Activated CD8-positive, alpha-beta T cell treated with anti-CD3 and anti-CD28 coated beads for 36 hours (primary cell): ENCODE results near the gene SLC22A4. TPM values are rescaled to one million over a fixed set of nuclear protein-coding genes. Genes with fewer than 3 reads are reported as not detected.

Experiments
- ATAC-seq: fragments of 200-7000 bp; cut with Tn5 transposase; one replicate; pipeline ENCODE4 v1.10.0; 2021; ENCODE audit warnings: mild to moderate bottlenecking, moderate library complexity
- CTCF ChIA-PET: fragments of 350-600 bp; sonication (Branson Sonifier 250); formaldehyde crosslinking; loops from one replicate; lab custom pipeline; 2021; ENCODE audit warnings: antibody characterized with exemption; lab: Charles Lee
- POLR2A ChIA-PET: fragments of 350-600 bp; sonication (Branson Sonifier 250); formaldehyde crosslinking; loops from one replicate; lab custom pipeline; 2021; ENCODE audit warnings: antibody characterized with exemption; lab: Charles Lee
- DNase-seq: peaks from one replicate; pipeline ENCODE4 v3.0.0-alpha.2; 2020
- H3K27ac Mint-ChIP-seq: one replicate; pipeline ENCODE4 v1.8.0; 2021; ENCODE audit warnings: mild to moderate bottlenecking, mixed read lengths
- H3K27me3 Mint-ChIP-seq: one replicate; pipeline ENCODE4 v1.8.0; 2021; ENCODE audit warnings: mixed read lengths
- H3K36me3 Mint-ChIP-seq: one replicate; pipeline ENCODE4 v1.8.0; 2021; ENCODE audit warnings: low read depth, mixed read lengths
- H3K4me1 Mint-ChIP-seq: one replicate; pipeline ENCODE4 v1.8.0; 2021; ENCODE audit warnings: low read depth, mixed read lengths
- H3K4me3 Mint-ChIP-seq: one replicate; pipeline ENCODE4 v1.8.0; 2021; ENCODE audit warnings: mild to moderate bottlenecking, moderate library complexity, mixed read lengths
- H3K9me3 Mint-ChIP-seq: one replicate; pipeline ENCODE4 v1.8.0; 2021; ENCODE audit warnings: mixed read lengths
- intact Hi-C: fragments of 100-400 bp; cut with micrococcal nuclease; formaldehyde crosslinking; loops from one replicate; pipeline ENCODE4 v1.10.0; 2022
- total RNA-seq, 2 experiments: library from RNA; stranded (reverse); gene quantifications; one replicate each; pipeline ENCODE4 v1.2.3, GENCODE V29; 2021
- TF ChIP-seq, protein P1 (sequence below): fragments of 200-600 bp; IDR thresholded peaks from one replicate; pipeline ENCODE4 v1.8.0; 2022; ENCODE audit warnings: antibody characterized with exemption, mild to moderate bottlenecking

Gene SLC22A4
- total RNA-seq, 2 experiments from 2014 or later = 0.74 to 0.88 TPM

DNA sequence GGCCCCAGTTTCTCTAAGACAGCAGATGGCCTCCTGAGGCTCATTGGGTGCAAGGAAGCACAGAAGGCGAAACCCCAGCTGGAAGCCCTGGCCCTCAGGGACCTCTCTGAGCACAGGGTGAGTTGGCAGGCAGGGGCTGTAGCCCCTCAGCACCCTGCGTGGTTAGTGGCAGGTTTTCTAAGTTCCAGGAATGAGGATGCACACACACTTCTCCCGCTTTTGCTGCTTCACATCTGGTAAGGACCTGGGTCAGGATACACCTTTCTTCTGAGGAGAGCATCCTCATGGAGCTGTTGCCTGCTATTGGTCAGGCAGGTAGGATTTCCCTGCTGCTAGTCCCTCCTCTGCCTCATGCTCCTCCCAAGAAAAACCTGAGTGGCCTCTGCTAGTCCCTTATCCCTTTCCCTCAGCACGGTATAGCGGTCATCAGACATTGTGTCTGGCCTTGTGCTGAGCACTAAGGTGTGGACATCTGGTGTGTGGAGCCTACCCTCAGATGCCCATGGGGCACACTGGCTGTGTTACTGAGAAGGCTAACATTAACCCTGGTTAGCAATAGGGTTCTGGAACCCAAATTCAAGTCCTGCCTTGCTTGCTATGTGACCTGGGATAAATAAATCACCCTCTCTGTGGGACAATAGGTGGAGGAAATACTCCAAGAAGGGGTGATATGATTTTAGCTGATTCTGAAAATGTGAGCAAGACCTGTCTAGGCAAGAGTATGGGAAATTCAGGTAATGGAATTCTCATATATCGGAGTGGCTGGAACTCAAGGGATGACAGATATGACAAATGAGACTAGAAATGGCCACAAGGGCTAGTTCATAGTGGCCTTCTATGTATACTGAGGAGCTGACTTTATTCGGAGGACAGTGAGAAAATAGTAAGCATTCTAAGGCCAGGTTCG lies 1.6 kb downstream of the SLC22A4 start:
- POLR2A ChIA-PET = interaction anchor here (0.6 kb wide), 1 partner anchor 447 kb away, joined by 3 read pairs; no protein-coding TSS in a partner anchor
- Mint-ChIP-seq H3K27ac (peak overlapping the region; percentile 84), H3K9me3 (no peaks in the 10 kb centered on the region), H3K27me3 (peaks cover 2% of the 10 kb centered on the region), H3K4me3 (peak overlapping the region; percentile 87), H3K36me3 (no peaks in the 10 kb centered on the region), H3K4me1 (peaks cover 21% of the 10 kb centered on the region)
- no peak for DNase-seq
- TF ChIP-seq, protein P1, sequence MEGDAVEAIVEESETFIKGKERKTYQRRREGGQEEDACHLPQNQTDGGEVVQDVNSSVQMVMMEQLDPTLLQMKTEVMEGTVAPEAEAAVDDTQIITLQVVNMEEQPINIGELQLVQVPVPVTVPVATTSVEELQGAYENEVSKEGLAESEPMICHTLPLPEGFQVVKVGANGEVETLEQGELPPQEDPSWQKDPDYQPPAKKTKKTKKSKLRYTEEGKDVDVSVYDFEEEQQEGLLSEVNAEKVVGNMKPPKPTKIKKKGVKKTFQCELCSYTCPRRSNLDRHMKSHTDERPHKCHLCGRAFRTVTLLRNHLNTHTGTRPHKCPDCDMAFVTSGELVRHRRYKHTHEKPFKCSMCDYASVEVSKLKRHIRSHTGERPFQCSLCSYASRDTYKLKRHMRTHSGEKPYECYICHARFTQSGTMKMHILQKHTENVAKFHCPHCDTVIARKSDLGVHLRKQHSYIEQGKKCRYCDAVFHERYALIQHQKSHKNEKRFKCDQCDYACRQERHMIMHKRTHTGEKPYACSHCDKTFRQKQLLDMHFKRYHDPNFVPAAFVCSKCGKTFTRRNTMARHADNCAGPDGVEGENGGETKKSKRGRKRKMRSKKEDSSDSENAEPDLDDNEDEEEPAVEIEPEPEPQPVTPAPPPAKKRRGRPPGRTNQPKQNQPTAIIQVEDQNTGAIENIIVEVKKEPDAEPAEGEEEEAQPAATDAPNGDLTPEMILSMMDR = no peak
- CTCF ChIA-PET = interaction anchor here (1.2 to 1.8 kb wide), 2 partner anchors 20 to 58 kb away, joined by 3 to 5 read pairs; no protein-coding TSS in a partner anchor
- no peak for ATAC-seq
- intact Hi-C loops = no loop called here

DNA sequence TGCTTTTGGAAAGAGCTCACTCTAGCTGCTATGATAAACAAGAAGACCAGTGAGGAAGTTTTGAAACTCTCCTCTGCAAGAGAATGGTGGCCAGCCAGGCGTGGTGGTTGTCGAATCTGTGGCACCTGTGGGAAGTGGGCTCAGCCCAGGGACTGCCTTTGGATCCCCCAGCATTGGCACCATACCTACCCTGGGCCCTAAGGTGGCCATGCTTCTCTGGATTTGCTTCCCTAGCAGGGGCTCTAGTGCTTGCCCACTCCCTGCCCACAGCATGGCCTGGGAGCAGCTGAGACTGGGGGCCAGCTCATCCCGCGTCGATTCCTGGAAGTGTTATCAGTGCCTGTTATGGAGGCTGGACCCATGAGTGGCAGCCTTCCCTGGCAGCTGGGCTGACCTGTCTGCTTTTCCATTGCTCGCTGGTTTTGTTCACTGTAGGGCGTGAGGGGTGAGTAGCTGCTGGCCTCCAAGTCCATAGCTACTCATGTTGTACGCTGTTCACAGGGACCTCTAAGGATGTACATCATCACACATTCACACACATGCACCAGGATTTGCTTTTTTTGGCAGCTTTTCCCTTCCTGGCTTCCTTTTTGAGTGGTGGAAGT lies 2.3 kb downstream of the SLC22A4 start:
- no peaks in the 10 kb centered on the region for H3K9me3 Mint-ChIP-seq
- no peak overlapping the region for H3K4me3 Mint-ChIP-seq
- intact Hi-C loops = no loop called here
- H3K4me1 Mint-ChIP-seq = peaks cover 21% of the 10 kb centered on the region
- ChIA-PET POLR2A (interaction anchor here (0.6 kb wide), 1 partner anchor 446 kb away, joined by 3 read pairs; no protein-coding TSS in a partner anchor), CTCF (interaction anchor here (1.2 to 1.8 kb wide), 2 partner anchors 19 to 59 kb away, joined by 3 to 5 read pairs; no protein-coding TSS in a partner anchor)
- no peaks in the 10 kb centered on the region for H3K27me3 Mint-ChIP-seq
- TF ChIP-seq, protein P1 = no peak
- no peak overlapping the region for H3K27ac Mint-ChIP-seq
- no peak for DNase-seq
- no peak for ATAC-seq
- no peaks in the 10 kb centered on the region for H3K36me3 Mint-ChIP-seq

DNA sequence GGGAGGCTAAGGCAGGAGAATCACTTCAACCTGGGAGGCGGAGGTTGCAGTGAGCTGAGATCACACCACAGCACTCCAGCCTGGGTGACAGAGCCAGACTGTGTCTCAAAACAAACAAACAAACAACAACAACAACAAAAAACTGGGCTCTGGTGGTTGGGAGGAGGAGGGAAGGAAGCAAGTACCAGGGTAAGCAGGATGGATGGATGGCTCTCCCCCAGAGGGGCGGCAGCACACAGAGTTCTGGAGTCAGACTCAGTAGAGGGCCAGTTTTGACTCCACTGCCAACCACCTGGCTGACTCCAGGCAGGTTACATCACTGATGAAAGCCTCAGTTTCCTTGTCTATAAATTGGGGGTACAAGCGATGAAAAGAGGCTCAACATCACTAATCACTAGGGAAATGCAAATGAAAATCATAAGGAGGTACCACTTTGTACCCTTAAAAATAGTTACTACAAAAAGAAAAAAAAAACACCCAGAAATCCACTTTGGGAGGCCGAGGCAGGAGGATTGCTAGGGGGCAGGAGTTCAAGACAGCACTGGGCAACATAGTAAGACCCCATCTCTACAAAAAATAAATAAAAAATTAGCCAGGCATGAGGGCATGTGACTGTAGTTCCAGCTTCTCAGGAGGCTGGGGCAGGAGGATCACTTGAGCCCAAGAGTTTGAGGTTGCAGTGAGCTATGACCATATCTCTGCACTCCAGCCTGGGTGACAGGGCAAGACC lies 3.2 kb downstream of the SLC22A4 start:
- ChIA-PET CTCF (interaction anchor here (1.2 to 1.8 kb wide), 2 partner anchors 18 to 59 kb away, joined by 3 to 5 read pairs; no protein-coding TSS in a partner anchor), POLR2A (interaction anchor here (0.9 kb wide), 1 partner anchor 200 kb away, joined by 3 read pairs; no protein-coding TSS in a partner anchor)
- H3K9me3 Mint-ChIP-seq = no peaks in the 10 kb centered on the region
- H3K27me3 Mint-ChIP-seq = no peaks in the 10 kb centered on the region
- H3K4me3 Mint-ChIP-seq = no peak overlapping the region
- TF ChIP-seq, protein P1 = no peak
- intact Hi-C loops = no loop called here
- H3K36me3 Mint-ChIP-seq = no peaks in the 10 kb centered on the region
- H3K27ac Mint-ChIP-seq = no peak overlapping the region
- H3K4me1 Mint-ChIP-seq = peaks cover 21% of the 10 kb centered on the region
- ATAC-seq (no peak), DNase-seq (no peak)

DNA sequence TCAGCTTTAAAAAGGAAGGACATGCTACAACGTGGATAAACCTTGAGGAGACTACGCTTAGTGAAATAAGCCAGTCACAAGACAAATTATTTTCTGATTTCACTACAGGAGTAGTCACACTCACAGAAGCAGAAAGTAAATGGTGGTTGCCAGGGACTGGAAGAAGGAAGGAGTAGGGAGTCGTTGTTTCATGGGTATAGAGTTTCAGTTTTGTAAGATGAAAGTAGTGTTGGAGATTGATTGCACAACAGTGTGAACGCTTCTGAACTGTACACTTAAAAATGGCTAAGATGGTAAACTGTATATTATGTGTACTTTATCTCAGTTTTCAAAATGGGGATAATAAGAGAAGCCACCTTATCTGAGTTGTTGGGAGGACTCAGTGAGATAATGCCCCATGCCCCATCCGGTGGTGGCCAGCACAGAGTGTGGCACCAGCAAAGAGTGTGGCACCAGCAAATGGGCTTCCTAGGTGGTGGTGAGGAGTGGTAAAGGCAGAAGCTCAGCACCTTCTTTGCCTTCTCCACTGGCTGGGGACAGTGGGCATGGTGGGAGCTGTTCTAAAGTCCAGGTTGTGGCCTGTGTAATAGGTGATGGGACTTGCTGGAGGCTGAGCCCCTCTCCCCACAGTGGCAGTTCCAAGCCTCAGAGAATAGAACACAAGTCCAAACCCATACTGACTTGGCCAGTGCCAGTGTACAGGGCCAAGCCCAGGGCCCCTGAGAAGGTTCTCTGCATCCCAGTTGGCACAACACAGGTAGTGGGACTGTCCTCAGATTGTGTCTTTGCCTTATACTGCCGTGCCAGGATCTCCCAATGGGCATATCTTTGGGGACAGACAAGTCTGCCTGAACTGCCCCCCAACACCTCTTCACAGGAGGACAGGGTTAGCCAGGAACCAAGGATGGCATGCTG lies 4.4 kb downstream of the SLC22A4 start:
- CTCF ChIA-PET = no interaction called here
- no peak overlapping the region for H3K27ac Mint-ChIP-seq
- peaks cover 13% of the 10 kb centered on the region for H3K4me1 Mint-ChIP-seq
- H3K9me3 Mint-ChIP-seq = peaks cover under 1% of the 10 kb centered on the region
- TF ChIP-seq, protein P1 = no peak
- no peak overlapping the region for H3K4me3 Mint-ChIP-seq
- H3K36me3 Mint-ChIP-seq = peaks cover 5% of the 10 kb centered on the region
- POLR2A ChIA-PET = interaction anchor here (0.9 kb wide), 1 partner anchor 199 kb away, joined by 3 read pairs; no protein-coding TSS in a partner anchor
- ATAC-seq = no peak
- no peak for DNase-seq
- intact Hi-C loops = no loop called here
- no peaks in the 10 kb centered on the region for H3K27me3 Mint-ChIP-seq
